ENCODE results near the gene SYS1. TPM values are rescaled to one million over a fixed set of nuclear protein-coding genes. Genes with fewer than 3 reads are reported as not detected.

Gene SYS1
- total RNA-seq, 6 experiments from 2014 or later = 22.9 to 34.1 (median 27.6) TPM

DNA sequence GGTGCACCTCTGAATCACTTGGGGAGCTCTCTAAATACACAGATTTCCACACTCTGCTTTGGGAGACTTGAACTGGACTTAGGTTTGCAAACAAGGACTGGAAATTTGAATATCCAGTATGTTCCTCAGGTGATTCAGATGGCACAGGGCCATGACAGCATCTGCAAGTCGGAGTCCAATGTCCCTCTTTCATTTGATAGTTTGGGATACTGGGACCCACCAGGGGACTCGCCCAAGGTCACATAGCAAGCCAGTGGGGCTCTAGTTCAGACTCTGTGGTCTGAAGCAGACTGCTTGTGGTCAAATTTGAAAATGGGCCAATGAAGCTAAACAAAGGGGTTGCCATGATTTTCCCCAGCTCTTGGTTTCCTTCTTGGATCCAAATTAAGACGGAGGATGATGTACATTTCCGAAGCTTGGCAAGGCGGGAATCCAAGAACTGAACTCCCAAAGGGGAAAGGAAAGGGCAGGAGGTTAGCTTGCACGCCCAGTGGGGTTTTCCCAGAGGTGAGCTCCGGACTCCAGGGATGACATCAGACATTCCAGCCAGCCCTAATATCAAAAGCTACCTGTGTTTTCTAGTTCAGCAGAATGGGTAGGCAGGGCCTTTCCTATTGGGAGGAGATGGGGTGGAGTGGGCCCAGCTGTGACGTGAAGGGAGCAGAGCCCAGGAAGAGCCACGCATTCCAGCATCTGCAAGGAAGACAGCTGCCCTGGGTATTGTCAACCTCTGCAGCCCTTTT lies 3.4 kb upstream of the SYS1 start:
- DNase-seq = no peak
- peaks cover 71% of the 10 kb centered on the region for H3K4me1 Mint-ChIP-seq (ENCODE audit: low read depth)
- no peaks in the 10 kb centered on the region for H3K9me3 Mint-ChIP-seq
- peak overlapping the region; percentile 85 for H3K27ac Mint-ChIP-seq
- H3K36me3 Mint-ChIP-seq (ENCODE audit: low read depth) = no peaks in the 10 kb centered on the region
- H3K27me3 Mint-ChIP-seq (ENCODE audit: insufficient read depth) = peaks cover 5% of the 10 kb centered on the region; the same call in 1 of the 2 replicates
- TF ChIP-seq, protein P1, sequence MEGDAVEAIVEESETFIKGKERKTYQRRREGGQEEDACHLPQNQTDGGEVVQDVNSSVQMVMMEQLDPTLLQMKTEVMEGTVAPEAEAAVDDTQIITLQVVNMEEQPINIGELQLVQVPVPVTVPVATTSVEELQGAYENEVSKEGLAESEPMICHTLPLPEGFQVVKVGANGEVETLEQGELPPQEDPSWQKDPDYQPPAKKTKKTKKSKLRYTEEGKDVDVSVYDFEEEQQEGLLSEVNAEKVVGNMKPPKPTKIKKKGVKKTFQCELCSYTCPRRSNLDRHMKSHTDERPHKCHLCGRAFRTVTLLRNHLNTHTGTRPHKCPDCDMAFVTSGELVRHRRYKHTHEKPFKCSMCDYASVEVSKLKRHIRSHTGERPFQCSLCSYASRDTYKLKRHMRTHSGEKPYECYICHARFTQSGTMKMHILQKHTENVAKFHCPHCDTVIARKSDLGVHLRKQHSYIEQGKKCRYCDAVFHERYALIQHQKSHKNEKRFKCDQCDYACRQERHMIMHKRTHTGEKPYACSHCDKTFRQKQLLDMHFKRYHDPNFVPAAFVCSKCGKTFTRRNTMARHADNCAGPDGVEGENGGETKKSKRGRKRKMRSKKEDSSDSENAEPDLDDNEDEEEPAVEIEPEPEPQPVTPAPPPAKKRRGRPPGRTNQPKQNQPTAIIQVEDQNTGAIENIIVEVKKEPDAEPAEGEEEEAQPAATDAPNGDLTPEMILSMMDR (IDR thresholded peaks at IDR 0.05) = no peak
- no peak overlapping the region for H3K4me3 Mint-ChIP-seq

DNA sequence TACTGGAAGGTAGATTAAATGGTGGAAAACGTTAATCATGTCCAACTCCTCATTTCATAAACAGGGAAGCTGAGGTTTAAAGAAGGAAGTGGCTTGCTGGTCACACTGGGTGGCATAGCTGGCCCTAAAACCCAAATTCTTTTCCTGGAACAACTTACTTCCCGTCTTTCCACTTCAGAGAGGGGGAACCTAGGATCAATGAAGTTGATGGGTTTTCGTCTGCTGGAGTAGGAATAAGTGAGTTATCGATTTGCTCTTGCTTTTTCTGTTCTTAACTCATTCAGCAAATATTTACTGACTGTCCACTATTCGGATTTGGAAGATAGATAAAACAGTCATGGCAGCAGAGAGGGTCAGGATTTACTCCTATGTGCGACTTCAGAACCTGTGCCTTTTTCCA lies 1.2 kb upstream of the SYS1 start:
- Mint-ChIP-seq H3K4me3 (no peak overlapping the region), H3K36me3 (ENCODE audit: low read depth) (no peaks in the 10 kb centered on the region), H3K4me1 (ENCODE audit: low read depth) (peaks cover 55% of the 10 kb centered on the region), H3K9me3 (no peaks in the 10 kb centered on the region), H3K27me3 (ENCODE audit: insufficient read depth) (peaks cover 5% of the 10 kb centered on the region; the same call in 1 of the 2 replicates), H3K27ac (no peak overlapping the region)
- DNase-seq = no peak
- TF ChIP-seq, protein P1 (IDR thresholded peaks at IDR 0.05) = no peak

DNA sequence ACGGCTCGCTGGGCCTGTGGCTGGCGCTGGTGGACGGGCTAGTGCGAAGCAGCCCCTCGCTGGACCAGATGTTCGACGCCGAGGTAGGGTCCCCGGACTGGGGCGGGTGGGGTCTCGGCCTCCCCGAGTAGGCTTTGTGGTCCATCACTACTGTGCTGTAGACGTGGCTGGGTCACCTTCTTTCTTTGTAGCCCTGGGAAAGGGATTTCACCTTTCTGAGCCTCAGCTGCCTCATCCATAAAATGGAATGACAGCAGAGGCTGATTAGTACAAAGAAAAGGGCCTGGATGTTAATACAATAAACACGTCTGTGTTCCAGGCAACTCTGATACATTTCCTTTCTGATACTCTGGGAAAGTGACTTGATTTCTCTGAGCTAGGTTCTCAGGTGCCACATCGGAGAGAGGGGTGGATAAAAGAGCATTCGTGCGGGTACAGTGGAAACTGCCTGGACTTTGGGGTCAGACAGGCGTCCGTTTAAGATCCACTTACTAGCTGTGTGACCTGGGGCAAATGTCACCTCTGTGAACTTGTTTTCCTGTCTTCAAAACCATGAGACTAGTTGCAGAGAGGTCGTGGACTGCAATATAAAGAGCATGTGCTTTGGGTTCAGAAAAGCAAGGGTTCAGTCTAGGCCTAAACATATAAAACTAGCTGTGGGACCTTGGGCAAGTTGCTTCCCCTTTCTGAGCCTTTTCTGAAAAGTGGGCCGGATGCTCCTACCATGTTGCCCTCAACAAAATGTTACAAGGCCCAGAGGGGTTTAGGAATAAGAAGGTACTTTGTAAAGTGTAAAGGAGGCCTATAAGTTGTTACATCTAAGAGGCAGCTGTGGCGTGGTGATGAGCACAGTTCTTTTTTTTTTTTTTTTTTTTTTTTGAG lies 896 bp downstream of the SYS1 start:
- Mint-ChIP-seq H3K4me3 (peak overlapping the region; percentile 100), H3K27ac (peak overlapping the region; percentile 100)

DNA sequence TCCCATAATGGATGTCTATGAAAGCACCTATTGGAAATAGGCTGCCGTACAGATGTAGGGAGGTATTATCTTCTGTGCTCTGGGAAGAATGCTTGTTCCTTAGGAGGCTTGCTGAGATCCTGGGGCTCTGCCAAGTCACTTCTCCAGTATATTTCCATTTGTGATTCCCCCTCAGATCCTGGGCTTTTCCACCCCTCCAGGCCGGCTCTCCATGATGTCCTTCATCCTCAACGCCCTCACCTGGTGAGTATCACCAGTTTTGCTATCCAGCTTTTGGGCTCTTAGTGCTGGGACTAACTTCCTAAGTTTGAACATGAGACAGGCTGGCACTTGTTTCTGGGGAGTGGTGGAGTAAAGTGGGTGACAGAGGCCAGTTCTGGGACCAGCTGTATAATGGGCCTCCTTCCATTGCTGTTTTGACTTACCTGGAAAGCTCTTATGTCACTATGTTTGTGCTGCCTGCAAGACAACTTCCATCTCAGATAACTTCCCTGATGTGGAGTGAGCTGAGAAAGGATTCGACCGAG lies 2.6 kb downstream of the SYS1 start:
- no peak for DNase-seq
- Mint-ChIP-seq H3K27me3 (ENCODE audit: insufficient read depth) (peaks cover 5% of the 10 kb centered on the region; the same call in 1 of the 2 replicates), H3K36me3 (ENCODE audit: low read depth) (peaks cover 5% of the 10 kb centered on the region), H3K9me3 (no peaks in the 10 kb centered on the region), H3K4me3 (no peak overlapping the region), H3K4me1 (ENCODE audit: low read depth) (peaks cover 20% of the 10 kb centered on the region), H3K27ac (no peak overlapping the region)
- TF ChIP-seq, protein P1 (IDR thresholded peaks at IDR 0.05) = no peak

More for the DNA sequence above, 896 bp downstream of the SYS1 start:
- H3K9me3 Mint-ChIP-seq = no peaks in the 10 kb centered on the region
- peaks cover 36% of the 10 kb centered on the region for H3K4me1 Mint-ChIP-seq (ENCODE audit: low read depth)
- H3K36me3 Mint-ChIP-seq (ENCODE audit: low read depth) = peaks cover 5% of the 10 kb centered on the region
- DNase-seq = no peak
- peaks cover 5% of the 10 kb centered on the region; the same call in 1 of the 2 replicates for H3K27me3 Mint-ChIP-seq (ENCODE audit: insufficient read depth)
- TF ChIP-seq, protein P1 (IDR thresholded peaks at IDR 0.05) = no peak

DNA sequence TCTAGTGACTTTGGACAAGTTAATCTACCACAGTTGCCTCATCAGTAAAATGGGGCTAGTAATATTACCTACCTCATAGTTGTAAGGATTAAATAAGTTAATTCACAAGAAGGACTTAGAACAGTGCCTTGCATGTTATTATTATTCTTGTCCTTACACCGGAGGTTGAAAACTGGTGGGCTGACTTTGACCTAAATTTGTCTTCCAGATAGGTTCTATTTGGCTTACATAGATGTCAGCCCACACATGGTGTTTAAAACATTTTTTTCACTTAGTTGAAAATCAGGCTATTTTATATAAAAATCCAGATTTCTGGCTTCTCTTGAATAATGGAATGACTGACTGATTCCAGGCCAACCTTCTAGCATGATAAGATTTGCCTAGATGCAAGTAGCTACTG lies 3.2 kb downstream of the SYS1 start:
- no peak overlapping the region for H3K27ac Mint-ChIP-seq
- TF ChIP-seq, protein P1 (IDR thresholded peaks at IDR 0.05) = no peak
- DNase-seq = no peak
- H3K4me1 Mint-ChIP-seq (ENCODE audit: low read depth) = peaks cover 14% of the 10 kb centered on the region
- H3K4me3 Mint-ChIP-seq = no peak overlapping the region
- peaks cover 5% of the 10 kb centered on the region for H3K36me3 Mint-ChIP-seq (ENCODE audit: low read depth)
- peaks cover 5% of the 10 kb centered on the region; the same call in 1 of the 2 replicates for H3K27me3 Mint-ChIP-seq (ENCODE audit: insufficient read depth)
- H3K9me3 Mint-ChIP-seq = no peaks in the 10 kb centered on the region

Data from HFFc6 (cell line).